Retinal pigment epithelial cell (primary cell): ENCODE measurements around the gene ZCCHC8.
A peak's percentile ranks its signal among the peaks of the same experiment; 100 is the strongest.
"Not testable (repeated sequence)": the region's sequence is repeated elsewhere in the genome, so short reads cannot be mapped to it uniquely, and the experiment has no call there.

ENCODE experiments used
- DNase-seq: peaks from one replicate; pipeline ENCODE4 v3.0.0-alpha.2; 2010; ENCODE audit warnings: low read depth
- H3K4me3 ChIP-seq: 2 replicates; pipeline ENCODE4 v1.5.1; 2011; ENCODE audit warnings: mild to moderate bottlenecking, low read length, control low read depth, moderate library complexity
- TF ChIP-seq, protein P1 (sequence below): conservative IDR thresholded peaks from 2 replicates; pipeline ENCODE4 v1.5.1; 2011; ENCODE audit warnings: low read depth, low read length, control low read depth, inconsistent platforms

ZCCHC8 gene

DNA sequence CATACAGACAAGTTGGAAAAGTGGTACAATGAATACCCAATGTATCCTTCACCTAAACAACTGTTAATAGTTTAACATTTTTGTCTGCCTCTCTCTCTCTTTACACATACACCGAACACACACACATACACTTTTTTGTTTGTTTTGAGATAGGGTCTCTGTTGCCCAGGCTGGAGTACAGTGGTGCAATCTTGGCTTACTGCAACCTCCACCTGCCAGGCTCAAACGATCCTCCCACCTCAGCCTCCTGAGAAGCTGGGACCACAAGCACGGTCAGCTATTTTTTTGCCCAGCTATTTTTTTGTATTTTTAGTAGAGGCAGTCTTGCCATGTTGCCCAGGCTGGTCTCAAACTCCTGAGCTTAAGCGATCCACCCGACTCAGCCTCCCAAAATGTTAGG, 16.8 kb downstream of the ZCCHC8 start:
- DNase-seq, result no peak
- no peak overlapping the region for H3K4me3 ChIP-seq
- TF ChIP-seq, protein P1, sequence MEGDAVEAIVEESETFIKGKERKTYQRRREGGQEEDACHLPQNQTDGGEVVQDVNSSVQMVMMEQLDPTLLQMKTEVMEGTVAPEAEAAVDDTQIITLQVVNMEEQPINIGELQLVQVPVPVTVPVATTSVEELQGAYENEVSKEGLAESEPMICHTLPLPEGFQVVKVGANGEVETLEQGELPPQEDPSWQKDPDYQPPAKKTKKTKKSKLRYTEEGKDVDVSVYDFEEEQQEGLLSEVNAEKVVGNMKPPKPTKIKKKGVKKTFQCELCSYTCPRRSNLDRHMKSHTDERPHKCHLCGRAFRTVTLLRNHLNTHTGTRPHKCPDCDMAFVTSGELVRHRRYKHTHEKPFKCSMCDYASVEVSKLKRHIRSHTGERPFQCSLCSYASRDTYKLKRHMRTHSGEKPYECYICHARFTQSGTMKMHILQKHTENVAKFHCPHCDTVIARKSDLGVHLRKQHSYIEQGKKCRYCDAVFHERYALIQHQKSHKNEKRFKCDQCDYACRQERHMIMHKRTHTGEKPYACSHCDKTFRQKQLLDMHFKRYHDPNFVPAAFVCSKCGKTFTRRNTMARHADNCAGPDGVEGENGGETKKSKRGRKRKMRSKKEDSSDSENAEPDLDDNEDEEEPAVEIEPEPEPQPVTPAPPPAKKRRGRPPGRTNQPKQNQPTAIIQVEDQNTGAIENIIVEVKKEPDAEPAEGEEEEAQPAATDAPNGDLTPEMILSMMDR, result no peak

DNA sequence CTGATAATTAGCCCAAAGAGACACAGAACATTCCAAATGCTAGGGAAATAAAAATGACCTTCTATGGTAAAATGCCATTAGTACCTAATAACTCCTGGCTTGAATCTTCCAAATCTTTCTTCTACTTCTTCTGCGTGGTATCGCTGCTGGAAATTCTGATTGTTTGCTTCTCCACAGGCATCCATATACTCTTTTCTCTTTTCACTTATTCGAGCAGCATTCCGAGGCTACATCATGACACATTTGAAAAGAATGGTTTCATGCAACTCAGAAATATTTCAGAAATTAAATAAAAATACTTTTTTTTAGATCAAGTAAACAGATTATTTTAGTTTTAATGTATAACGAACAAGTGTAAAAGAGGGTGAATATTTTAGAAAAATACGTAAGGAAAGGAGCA, 18.9 kb downstream of the ZCCHC8 start:
- TF ChIP-seq, protein P1, result no peak

DNA sequence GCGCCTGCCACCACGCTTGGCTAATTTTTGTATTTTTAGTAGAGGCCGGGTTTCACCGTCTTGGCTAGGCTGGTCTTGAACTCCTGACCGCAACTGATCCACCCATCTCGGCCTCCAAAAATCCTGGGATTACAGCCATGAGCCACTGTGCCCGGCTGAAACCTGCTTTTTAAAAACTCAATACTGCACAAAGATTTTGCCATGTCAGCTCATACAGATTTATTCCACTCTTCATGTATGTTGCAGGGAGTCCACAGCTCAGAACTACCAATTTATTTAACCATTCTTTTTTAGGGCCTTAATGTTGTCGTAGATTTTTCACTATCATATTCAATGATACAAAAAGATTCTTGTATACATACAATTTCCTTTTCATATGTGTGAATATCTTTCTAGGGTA, 20.0 kb downstream of the ZCCHC8 start:
- no peak overlapping the region for H3K4me3 ChIP-seq
- TF ChIP-seq, protein P1, result no peak
- no peak for DNase-seq

More for the DNA sequence above, 18.9 kb downstream of the ZCCHC8 start:
- DNase-seq, result no peak
- H3K4me3 ChIP-seq, result no peak overlapping the region

DNA sequence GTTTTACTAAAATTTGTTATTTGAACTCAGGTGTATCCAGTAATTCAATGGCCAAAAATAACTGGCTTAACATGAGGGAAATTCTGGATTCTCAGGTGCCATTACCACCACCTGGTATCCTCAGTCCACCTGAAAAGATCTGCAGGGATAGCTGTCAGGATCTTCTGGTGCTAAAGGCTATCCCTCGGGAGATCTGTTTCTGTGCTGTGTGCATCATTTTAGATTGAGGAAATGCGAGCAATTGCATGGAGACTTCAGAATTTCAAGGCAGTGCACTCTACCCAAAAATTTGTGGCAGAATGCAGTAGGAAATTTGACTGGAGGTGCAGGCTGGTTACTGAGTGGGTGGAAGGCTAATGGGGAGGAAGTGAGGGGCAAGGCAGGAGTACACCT, 26.4 kb downstream of the ZCCHC8 start:
- no peak overlapping the region for H3K4me3 ChIP-seq
- DNase-seq, result no peak
- TF ChIP-seq, protein P1, result no peak

DNA sequence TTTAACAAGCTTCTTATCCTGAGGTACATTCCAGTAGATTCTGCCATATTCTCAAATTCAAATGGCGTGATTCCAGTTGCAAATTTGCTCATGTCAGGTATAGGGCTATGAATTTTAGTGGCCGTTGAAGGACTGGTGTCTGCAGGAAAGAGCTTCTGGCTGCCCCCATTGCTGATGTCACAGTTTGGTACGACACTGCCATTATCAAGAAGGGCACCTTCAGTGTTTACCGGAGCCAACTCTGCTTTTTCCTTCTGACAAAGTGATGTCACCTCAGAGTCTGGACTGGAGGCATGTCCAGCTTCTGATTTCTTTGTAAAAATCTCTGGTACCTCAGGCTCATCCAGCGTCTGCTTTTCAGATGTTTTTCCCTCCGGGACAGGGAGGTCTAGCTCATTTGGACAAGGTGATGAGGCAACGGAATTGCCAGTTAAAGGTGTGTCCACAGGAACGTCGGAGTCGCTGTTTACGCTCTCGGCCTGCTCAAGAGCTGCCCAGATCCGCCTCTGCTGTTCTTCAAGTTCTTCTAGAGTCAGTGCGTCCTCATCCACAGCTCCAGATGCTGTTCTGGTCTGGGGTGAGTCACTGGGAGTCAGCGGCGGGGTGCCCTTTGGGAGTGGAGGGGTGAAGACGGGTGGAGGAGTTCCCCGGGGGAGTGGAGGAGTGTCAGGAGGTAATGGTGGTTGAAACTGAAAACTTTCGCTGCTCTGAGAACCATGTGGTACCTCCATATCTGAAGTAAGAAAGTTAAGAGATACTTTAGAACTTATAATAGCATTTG, 27.0 kb downstream of the ZCCHC8 start:
- no peak overlapping the region for H3K4me3 ChIP-seq
- TF ChIP-seq, protein P1, result no peak
- no peak for DNase-seq

DNA sequence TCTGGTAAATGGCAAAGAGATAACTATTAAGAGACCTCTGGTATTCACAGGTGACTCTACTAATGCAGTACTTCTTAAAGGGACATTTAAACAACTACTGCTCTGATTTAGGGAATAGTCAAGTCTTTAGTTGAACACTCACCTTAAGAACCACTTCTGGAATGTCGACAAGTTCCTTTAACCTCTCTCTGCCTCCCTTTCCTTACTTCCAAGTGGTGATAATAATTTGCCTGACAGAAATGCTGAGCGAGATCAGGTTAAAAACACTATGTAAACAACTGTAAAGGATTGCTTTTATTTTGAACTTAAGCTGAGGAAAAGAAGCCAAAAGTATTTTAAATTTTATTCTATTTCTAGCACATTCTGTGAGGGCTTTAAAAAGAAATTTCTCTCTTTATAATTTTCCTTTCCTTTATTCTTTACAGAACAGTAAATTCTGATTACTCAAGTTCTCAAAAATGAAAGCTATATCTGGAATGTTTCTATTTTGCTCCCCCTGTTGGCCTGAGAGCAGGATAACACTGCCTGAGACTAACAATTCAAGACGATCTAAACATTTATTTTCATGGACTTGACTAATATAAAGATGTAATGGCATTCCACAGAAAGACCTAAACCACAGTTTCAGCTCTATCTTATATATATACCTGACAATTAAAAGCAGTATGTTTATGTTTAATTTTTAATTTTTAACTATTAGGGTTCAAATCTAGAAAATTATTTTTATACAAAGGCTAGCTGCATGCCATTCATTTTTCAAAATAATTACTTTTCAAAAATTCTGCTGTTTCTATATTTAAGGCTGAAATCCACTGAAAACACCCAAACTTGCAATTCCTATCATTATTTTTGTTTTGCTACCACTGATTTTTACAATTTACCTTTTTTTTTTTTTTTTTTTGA, 29.2 kb downstream of the ZCCHC8 start:
- H3K4me3 ChIP-seq, result no peak overlapping the region
- peak; percentile 24 for DNase-seq
- TF ChIP-seq, protein P1, result peak; percentile 81

DNA sequence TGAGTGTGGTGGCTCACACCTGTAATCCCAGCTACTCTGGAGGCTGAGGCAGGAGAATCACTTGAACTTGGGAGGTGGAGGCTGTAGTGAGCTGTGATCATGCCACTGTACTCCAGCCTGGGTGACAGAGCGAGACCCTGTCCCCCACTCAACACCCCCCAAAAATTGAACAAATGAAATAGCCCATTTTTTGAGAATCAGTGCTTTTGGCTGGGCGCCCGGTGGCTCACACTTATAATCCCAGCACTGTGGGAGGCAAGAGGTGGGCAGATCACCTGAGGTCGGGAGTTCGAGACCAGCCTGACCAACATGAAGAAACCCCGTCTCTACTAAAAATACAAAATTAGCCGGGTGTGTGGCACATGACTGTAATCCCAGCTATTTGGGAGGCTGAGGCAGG, 30.2 kb downstream of the ZCCHC8 start:
- not testable (repeated sequence) for DNase-seq

DNA sequence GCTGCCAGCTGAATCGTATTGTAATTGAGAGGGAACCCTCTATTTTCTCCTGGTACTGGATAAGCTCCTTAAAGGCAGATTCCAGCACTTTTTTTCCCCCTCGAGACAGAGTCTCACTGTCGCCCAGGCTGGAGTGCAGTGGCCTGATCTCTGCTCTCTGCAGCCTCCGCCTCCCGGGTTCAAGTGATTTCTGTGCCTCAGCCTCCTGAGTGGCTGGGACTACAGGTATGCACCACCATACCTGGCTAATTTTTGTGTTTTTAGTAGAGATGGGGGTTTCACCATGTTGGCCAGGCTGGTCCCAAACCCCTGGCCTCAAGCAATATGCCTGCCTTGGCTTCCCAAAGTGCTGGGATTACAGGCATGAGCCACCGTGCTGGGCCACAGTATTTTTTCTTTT, 30.9 kb downstream of the ZCCHC8 start:
- H3K4me3 ChIP-seq, result not testable (repeated sequence)

More for the DNA sequence above, 30.2 kb downstream of the ZCCHC8 start:
- H3K4me3 ChIP-seq, result not testable (repeated sequence)

More for the DNA sequence above, 30.9 kb downstream of the ZCCHC8 start:
- DNase-seq, result not testable (repeated sequence)
